Measurements from ENCODE around the gene MBTPS1. TPM values are rescaled to one million over a fixed set of nuclear protein-coding genes. Genes with fewer than 3 reads are reported as not detected.

Gene MBTPS1
- total and polyA plus RNA-seq, 10 of the 15 experiments (the other 5 are each of a cell fraction or from before 2014, with no cell fraction given), result 1.3 to 43.9 (median 35.2) TPM

- TF ChIP-seq USF1 (IDR thresholded peaks at IDR 0.05; ENCODE audit: borderline replicate concordance, extremely low read length, insufficient read depth, low read depth, low read length) (peak; percentile 97), USF2 (IDR thresholded peaks at IDR 0.05; ENCODE audit: borderline replicate concordance, low read depth, low read length) (peak; percentile 88), MXI1 (IDR thresholded peaks at IDR 0.05; ENCODE audit: low read depth, low read length) (peak; percentile 96), NFXL1 (IDR thresholded peaks at IDR 0.05; ENCODE audit: borderline replicate concordance) (no peak), NRF1 (conservative IDR thresholded peaks at IDR 0.05; ENCODE audit: low read depth, low read length) (peak; percentile 75), ZBTB11 (CRISPR knock-in tag; IDR thresholded peaks at IDR 0.05) (no peak), DPF2 (IDR thresholded peaks at IDR 0.05) (peak; percentile 62), IKZF1 (conservative IDR thresholded peaks at IDR 0.05) (peak; percentile 42), ASH2L (IDR thresholded peaks at IDR 0.05; ENCODE audit: borderline replicate concordance, low read depth) (no peak), NKRF (conservative IDR thresholded peaks at IDR 0.05) (peak; percentile 82), MAX (IDR thresholded peaks at IDR 0.05; ENCODE audit: low read depth, low read length) (peak; percentile 87), KLF5 (IDR thresholded peaks at IDR 0.05; ENCODE audit: partially characterized antibody) (peak; percentile 57), FOS (IDR thresholded peaks at IDR 0.05; ENCODE audit: borderline replicate concordance, extremely low read depth, insufficient read length) (no peak), ZNF622 (IDR thresholded peaks at IDR 0.05) (no peak), BACH1 (IDR thresholded peaks at IDR 0.05; ENCODE audit: borderline replicate concordance) (peak; percentile 70; the same call in 1 of the 2 replicates), LARP7 (IDR thresholded peaks at IDR 0.05) (peak; percentile 83), MYC (IDR thresholded peaks at IDR 0.05; ENCODE audit: insufficient read depth, insufficient read length, insufficient replicate concordance, low read length, severe bottlenecking) (no peak), CBX5 (IDR thresholded peaks at IDR 0.05; ENCODE audit: low read depth) (no peak), POLR2AphosphoS5 (IDR thresholded peaks at IDR 0.05; ENCODE audit: low read length) (peak; percentile 47; the same call in 1 of the 2 replicates), CHD4 (IDR thresholded peaks at IDR 0.05) (no peak), RELA (IDR thresholded peaks at IDR 0.05; ENCODE audit: borderline replicate concordance, partially characterized antibody) (peak; percentile 85), SIN3A (IDR thresholded peaks at IDR 0.05; ENCODE audit: low read depth, low read length) (peak; percentile 69; the same call in 1 of the 2 replicates), EED (IDR thresholded peaks at IDR 0.05; ENCODE audit: low read depth) (no peak)
Observed at GRCh38 chr16:84144859-84145639, 28.3 kb upstream of the MBTPS1 start, which contains the start of the genes DNAAF1 and HSDL1 (continued).

Measured in GM12878 (cell line).